Activated T-helper 17 cell treated with anti-CD3 and anti-CD28 coated beads, Interleukin-2, amount 50 U/mL, for 72 hours (primary cell): Measurements from ENCODE around the gene HERC5. TPM values are rescaled to one million over a fixed set of nuclear protein-coding genes. Genes with fewer than 3 reads are reported as not detected.
"Not testable (repeated sequence)": the region's sequence is repeated elsewhere in the genome, so short reads cannot be mapped to it uniquely, and the experiment has no call there.

Experiments used
- ATAC-seq: fragments of 150-1000 bp; cut with Tn5 transposase; replicated peaks from 2 replicates; pipeline ENCODE4 v1.10.0; 2021; ENCODE audit warnings: mild to moderate bottlenecking, moderate library complexity
- H3K27ac Mint-ChIP-seq: one replicate; pipeline ENCODE4 v1.8.0; 2022; ENCODE audit warnings: mixed read lengths
- H3K27me3 Mint-ChIP-seq: one replicate; pipeline ENCODE4 v1.8.0; 2022; ENCODE audit warnings: mixed read lengths
- H3K36me3 Mint-ChIP-seq: one replicate; pipeline ENCODE4 v1.8.0; 2022; ENCODE audit warnings: low read depth, mild to moderate bottlenecking, mixed read lengths
- H3K4me1 Mint-ChIP-seq: one replicate; pipeline ENCODE4 v1.8.0; 2022; ENCODE audit warnings: mixed read lengths
- H3K4me3 Mint-ChIP-seq: one replicate; pipeline ENCODE4 v1.8.0; 2022; ENCODE audit warnings: mild to moderate bottlenecking, mixed read lengths
- H3K9me3 Mint-ChIP-seq: one replicate; pipeline ENCODE4 v1.8.0; 2022; ENCODE audit warnings: mixed read lengths
- total RNA-seq, 2 donors: library from RNA; stranded (reverse); gene quantifications; one replicate each; pipeline ENCODE4 v1.2.3, GENCODE V29; 2022

The HERC5 gene
- total RNA-seq, 2 donors from 2014 or later, result 26.1 to 26.9 TPM

DNA sequence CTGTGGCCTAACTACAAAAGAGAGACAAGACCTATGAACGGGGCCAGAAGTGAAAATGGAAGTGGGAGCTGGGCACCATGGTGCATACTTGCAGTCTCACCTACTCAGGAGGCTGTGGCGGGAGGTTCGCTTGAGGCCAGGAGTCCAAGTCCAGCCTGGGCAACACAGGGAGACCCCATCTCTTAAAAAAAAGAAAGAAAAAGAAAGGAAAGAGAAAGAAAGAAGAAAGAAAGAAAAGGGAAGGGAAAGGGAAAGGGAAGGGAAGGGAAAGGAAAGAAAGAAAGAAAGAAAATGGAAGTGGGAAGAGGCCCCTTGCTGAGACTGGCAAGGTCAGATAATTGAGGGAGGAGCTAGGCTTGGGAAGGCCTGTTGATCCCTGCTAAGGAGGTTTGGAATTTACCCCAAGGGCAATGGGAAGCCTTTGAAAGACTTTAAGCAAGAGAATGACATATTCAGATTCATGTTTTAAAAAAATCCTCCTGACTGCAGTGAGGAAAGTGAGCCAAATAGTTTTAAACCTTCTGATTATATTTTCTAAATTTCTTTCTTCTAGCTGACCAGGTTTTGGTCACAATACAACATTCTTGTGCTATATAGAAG, 17.7 kb upstream of the HERC5 start:
- ATAC-seq, result no peak
- no peaks in the 10 kb centered on the region for H3K9me3 Mint-ChIP-seq
- peaks cover 8% of the 10 kb centered on the region for H3K4me1 Mint-ChIP-seq
- H3K4me3 Mint-ChIP-seq, result no peak overlapping the region
- H3K27me3 Mint-ChIP-seq, result no peaks in the 10 kb centered on the region
- H3K36me3 Mint-ChIP-seq, result peaks cover 69% of the 10 kb centered on the region
- H3K27ac Mint-ChIP-seq, result peak overlapping the region; percentile 79

DNA sequence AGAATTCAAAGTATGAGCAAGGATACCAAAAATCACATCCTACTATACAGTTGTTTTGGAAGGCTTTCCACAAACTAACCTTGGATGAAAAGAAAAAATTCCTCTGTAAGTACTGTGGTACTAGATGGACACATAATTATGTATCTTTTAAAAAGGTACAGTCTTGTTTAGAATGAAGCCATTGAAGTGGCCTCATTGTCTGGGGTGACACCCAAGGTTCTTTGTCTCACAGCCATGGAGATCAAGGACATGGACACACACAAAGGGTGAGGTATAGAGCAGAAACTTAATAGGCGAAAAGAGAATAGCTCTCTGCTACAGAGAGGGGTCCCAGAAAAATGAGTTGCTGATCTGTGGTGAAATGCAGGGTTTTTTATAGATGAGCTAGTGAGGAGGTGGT, 16.8 kb upstream of the HERC5 start:
- no peaks in the 10 kb centered on the region for H3K9me3 Mint-ChIP-seq
- H3K4me1 Mint-ChIP-seq, result peaks cover 8% of the 10 kb centered on the region
- H3K27me3 Mint-ChIP-seq, result no peaks in the 10 kb centered on the region
- ATAC-seq, result no peak
- no peak overlapping the region for H3K4me3 Mint-ChIP-seq
- H3K27ac Mint-ChIP-seq, result no peak overlapping the region
- peaks cover 60% of the 10 kb centered on the region for H3K36me3 Mint-ChIP-seq

DNA sequence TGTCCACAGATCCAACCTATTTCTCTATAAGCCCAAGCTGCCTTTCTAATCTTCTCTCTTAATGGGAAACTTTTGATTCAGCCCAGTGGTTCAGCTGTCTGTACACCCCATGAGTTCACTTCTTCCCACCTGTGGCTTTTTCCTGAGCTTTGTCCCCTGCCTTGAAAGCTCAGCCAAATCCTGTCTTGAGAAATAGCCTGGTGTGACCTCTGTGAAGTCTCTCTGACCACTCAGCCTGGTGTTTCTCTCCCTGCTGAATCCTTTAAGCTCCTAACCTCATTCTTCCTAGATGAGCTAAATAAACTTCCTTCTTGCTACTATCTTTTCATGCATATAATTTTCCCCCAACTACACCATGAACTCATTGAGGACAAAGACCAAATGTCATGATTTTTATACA, 15.2 kb upstream of the HERC5 start:
- no peaks in the 10 kb centered on the region for H3K9me3 Mint-ChIP-seq
- peak overlapping the region; percentile 61 for H3K27ac Mint-ChIP-seq
- no peaks in the 10 kb centered on the region for H3K27me3 Mint-ChIP-seq
- H3K36me3 Mint-ChIP-seq, result peaks cover 48% of the 10 kb centered on the region
- H3K4me3 Mint-ChIP-seq, result no peak overlapping the region
- H3K4me1 Mint-ChIP-seq, result peaks cover 8% of the 10 kb centered on the region
- ATAC-seq, result no peak

DNA sequence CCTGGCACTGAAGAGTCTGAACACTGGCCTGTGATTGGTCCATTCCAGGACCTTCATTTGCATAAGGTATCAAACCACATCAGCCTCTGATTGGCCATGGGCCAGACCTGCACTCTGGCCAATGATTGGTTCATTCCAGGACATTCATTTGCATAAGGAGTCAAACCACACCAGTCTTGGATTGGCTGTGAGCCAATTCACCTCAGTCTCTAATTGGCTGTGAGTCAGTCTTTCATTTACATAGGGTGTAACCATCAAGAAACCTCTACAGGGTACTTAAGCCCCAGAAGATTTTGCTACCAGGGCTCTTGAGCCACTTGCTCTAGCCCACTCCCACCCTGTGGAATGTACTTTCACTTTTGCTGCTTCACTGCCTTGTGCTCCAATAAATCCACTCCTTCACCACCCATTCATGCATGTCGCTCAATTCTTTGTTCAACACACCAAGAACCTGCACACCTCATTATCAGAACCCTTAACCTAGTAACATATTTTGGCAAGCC, 14.2 kb upstream of the HERC5 start:
- Mint-ChIP-seq H3K4me1 (peaks cover 8% of the 10 kb centered on the region), H3K4me3 (no peak overlapping the region), H3K27ac (no peak overlapping the region), H3K27me3 (no peaks in the 10 kb centered on the region), H3K9me3 (no peaks in the 10 kb centered on the region), H3K36me3 (peaks cover 43% of the 10 kb centered on the region)
- peak; percentile 12 for ATAC-seq

DNA sequence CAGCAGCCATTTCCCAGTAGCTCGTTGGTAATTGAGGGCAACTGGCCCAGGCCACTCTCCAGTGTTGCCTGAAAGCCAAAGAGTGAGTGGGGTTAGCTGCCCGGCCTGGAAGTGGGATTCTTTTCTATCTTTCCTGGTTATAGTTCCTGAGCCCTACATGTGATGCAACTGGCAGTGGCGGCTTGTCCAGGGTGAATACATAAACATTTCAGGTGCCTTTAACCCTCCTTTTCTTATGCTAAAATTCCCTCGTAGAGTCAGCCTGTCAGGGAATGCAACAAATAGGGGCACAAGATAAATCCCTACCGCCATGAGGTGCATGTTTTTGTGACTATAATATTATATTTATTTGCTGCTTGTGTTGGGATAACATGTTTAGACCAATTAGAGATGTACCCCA, 13.4 kb upstream of the HERC5 start:
- Mint-ChIP-seq H3K27me3 (no peaks in the 10 kb centered on the region), H3K27ac (peak overlapping the region; percentile 24), H3K4me3 (no peak overlapping the region), H3K9me3 (no peaks in the 10 kb centered on the region), H3K4me1 (peaks cover 8% of the 10 kb centered on the region), H3K36me3 (peaks cover 43% of the 10 kb centered on the region)
- no peak for ATAC-seq

DNA sequence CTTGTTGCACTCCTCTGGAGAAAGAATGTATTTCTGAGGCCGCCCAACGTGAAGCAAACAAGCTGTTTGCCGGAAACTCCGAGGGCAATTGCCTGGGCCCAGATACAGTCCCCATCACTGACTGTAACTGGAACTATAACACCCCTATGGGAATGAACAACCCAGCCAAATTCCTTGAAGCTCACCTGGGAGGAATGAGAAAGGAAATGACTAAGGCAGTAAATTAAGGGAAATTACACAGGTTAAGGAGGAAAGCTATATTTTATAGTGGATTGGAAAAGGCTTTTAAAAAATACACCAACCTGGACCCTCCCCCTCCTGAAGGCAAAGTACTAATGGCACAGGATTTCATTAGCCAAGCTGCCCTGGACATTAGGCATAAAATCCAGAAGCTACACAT, 11.7 kb upstream of the HERC5 start:
- ATAC-seq, result no peak
- Mint-ChIP-seq H3K9me3 (no peaks in the 10 kb centered on the region), H3K4me1 (peaks cover 3% of the 10 kb centered on the region), H3K27ac (no peak overlapping the region), H3K27me3 (no peaks in the 10 kb centered on the region), H3K36me3 (peaks cover 30% of the 10 kb centered on the region), H3K4me3 (no peak overlapping the region)

DNA sequence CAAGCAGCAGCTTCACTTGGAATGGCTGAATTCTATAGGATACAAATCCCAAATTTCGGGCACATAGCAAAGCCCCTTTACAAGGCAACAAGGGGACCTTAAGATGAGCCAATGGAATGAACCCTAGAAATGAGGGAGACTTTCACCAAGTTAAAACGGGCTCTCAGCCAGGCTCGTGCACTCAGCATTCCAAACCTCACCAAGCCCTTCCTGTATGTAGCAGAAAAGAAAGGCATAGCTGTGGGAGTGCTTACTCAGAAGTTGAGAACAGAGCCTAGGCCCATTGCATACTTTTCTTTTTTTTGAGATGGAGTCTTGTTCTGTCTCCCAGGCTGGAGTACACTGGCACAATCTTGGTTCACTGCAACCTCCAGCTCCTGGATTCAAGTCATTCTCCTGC, 10.8 kb upstream of the HERC5 start:
- Mint-ChIP-seq H3K27ac (no peak overlapping the region), H3K36me3 (peaks cover 24% of the 10 kb centered on the region), H3K9me3 (no peaks in the 10 kb centered on the region), H3K4me1 (peaks cover 3% of the 10 kb centered on the region), H3K4me3 (no peak overlapping the region), H3K27me3 (no peaks in the 10 kb centered on the region)
- ATAC-seq, result no peak

DNA sequence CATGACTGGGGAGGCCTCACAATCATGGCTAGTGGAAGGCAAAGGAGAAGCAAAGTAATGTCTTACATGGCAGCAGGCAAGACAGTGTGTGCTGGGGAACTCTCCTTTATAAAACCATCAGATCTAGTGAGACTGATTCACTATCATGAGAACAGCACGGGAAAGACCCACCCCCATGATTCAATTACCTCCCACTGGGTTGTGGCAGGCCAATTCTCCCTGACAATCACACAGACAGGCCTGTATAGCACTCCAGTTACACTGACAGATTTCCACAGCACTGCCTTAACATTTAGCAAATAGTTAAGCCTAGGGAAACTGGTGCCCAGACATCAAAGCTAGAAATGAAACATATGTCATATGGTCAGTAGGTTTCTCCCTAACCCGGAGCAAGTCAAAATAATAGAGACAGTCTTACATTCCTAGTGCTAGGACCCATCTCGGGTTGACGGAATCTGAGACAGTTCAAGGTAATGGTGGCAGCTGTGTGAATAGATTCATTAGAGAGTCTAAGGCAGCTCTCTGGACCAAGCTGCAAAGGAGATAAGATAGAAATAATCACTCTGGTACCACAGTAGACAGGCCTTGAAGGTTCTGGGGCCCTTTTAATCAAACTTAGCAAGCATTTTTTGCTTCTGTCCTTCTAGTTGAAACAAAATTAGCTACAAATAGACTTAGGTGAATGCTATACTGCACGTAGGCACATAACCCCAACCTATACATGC, 9.4 kb upstream of the HERC5 start:
- Mint-ChIP-seq H3K4me3 (no peak overlapping the region), H3K4me1 (no peaks in the 10 kb centered on the region), H3K36me3 (peaks cover 11% of the 10 kb centered on the region), H3K27me3 (no peaks in the 10 kb centered on the region), H3K27ac (no peak overlapping the region), H3K9me3 (no peaks in the 10 kb centered on the region)
- ATAC-seq, result peak; percentile 31

DNA sequence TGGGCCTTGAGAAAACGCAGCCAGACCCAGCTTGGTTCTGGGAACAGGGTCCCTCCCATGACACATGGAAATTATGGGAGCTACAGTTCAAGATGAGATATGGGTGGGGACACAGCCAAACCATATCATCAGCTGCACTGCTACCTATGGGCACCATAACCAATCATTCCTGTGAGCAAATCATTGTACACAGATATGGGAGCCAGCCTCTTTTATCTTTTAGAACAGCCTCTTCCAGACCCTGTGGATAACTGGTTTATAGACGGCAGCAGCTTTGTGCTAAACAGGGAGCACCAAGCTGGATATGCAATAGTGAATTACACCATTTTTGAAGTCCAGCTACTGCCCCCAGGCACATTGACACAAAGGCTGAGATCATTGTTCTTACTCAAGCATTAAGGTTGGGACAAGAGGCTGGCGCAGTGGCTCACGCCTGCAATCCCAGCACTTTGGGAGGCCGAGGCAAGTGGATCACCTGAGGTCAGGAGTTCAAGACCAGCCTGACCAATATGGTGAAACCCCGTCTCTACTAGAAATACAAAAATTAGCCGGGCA, 8.6 kb upstream of the HERC5 start:
- not testable (repeated sequence) for ATAC-seq, H3K27ac Mint-ChIP-seq, H3K9me3 Mint-ChIP-seq, H3K27me3 Mint-ChIP-seq, H3K4me1 Mint-ChIP-seq, H3K36me3 Mint-ChIP-seq, H3K4me3 Mint-ChIP-seq

DNA sequence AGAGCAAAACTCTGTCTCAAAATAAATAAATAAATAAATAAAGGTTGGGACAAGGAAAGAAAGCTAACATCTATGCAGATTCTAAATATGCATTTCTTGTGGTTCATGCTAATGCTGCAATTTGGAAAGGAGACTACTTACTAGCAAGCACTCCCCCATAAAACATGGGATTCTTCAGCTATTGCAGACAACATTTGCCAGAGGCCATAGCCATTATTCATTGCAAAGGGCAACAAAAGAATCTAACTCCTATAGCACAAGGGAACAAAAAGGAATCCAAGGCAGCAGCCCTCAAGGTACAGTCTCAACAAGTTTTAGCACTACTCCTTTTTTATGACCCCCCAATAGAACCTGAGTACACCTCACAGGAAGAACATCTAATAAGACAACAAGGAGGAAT, 8.0 kb upstream of the HERC5 start:
- no peak for ATAC-seq
- Mint-ChIP-seq H3K27me3 (no peaks in the 10 kb centered on the region), H3K36me3 (no peaks in the 10 kb centered on the region), H3K27ac (no peak overlapping the region), H3K4me1 (no peaks in the 10 kb centered on the region), H3K4me3 (no peak overlapping the region), H3K9me3 (no peaks in the 10 kb centered on the region)

GRCh38 chr4:88449290-88449689, 7.6 kb upstream of the HERC5 start:
- Mint-ChIP-seq H3K27me3 (no peaks in the 10 kb centered on the region), H3K36me3 (no peaks in the 10 kb centered on the region), H3K4me1 (no peaks in the 10 kb centered on the region), H3K27ac (no peak overlapping the region), H3K4me3 (no peak overlapping the region), H3K9me3 (no peaks in the 10 kb centered on the region)
- no peak for ATAC-seq

DNA sequence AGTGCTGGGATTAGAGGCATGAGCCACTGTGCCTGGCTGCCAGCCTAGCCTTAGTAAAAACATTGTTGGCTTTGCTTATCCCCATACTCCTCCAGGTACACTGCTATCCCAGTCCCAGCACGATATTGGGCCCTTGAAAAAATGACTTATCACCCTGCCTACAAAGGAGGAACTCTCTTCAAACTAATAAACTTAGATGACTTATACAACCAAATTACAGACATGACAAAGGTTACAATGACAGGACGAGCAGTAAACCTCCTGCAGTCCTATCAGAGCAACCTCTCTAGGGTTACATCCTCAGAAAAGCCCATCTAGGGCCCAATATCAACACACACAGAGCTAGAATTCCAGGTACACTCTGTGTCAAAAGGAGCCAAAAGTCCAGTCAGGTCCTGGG, 5.7 kb upstream of the HERC5 start:
- Mint-ChIP-seq H3K36me3 (no peaks in the 10 kb centered on the region), H3K4me3 (no peak overlapping the region), H3K27me3 (no peaks in the 10 kb centered on the region), H3K27ac (peak overlapping the region; percentile 38), H3K4me1 (no peaks in the 10 kb centered on the region), H3K9me3 (no peaks in the 10 kb centered on the region)
- ATAC-seq, result no peak

GRCh38 chr4:88452912-88453311, 4.0 kb upstream of the HERC5 start:
- Mint-ChIP-seq H3K4me3 (no peak overlapping the region), H3K9me3 (no peaks in the 10 kb centered on the region), H3K27ac (no peak overlapping the region), H3K36me3 (peaks cover 7% of the 10 kb centered on the region), H3K27me3 (no peaks in the 10 kb centered on the region), H3K4me1 (peaks cover 1% of the 10 kb centered on the region)
- no peak for ATAC-seq

GRCh38 chr4:88457307-88458103, 586 bp downstream of the HERC5 start:
- H3K27me3 Mint-ChIP-seq, result no peaks in the 10 kb centered on the region
- no peaks in the 10 kb centered on the region for H3K9me3 Mint-ChIP-seq
- peaks cover 26% of the 10 kb centered on the region for H3K36me3 Mint-ChIP-seq
- ATAC-seq, result peak; percentile 63
- H3K4me1 Mint-ChIP-seq, result peaks cover 4% of the 10 kb centered on the region
- H3K27ac Mint-ChIP-seq, result peak overlapping the region; percentile 98
- peak overlapping the region; percentile 87 for H3K4me3 Mint-ChIP-seq
